NCI-H460 (cell line): ENCODE data around the gene SCD5. TPM values are rescaled to one million over a fixed set of nuclear protein-coding genes. Genes with fewer than 3 reads are reported as not detected.
"Not testable (repeated sequence)": the region's sequence is repeated elsewhere in the genome, so short reads cannot be mapped to it uniquely, and the experiment has no call there.

ENCODE experiments used
- DNase-seq: peaks from one replicate; pipeline ENCODE4 v3.0.0-alpha.2; 2016; ENCODE audit warnings: low read depth; ENCODE audit errors: extremely low read depth
- polyA plus RNA-seq: library from polyadenylated mRNA; depleted of rRNA; stranded (reverse); fragments of >200 nt; gene quantifications from 2 replicates; pipeline ENCODE4 v1.2.3, GENCODE V29; 2014; cell fraction: nucleus; rRNA removed
- total RNA-seq: library from RNA; depleted of rRNA; stranded (reverse); fragments of >200 nt; shearing (Covaris generic); gene quantifications from 2 replicates; pipeline ENCODE4 v1.2.3, GENCODE V29; 2014; rRNA removed

Gene SCD5
- total RNA-seq = 5.6 and 6.4 TPM in 2 replicates
- polyA plus RNA-seq = 4.2 and 5.7 TPM in 2 replicates

- peak; percentile 33 for DNase-seq
Observed at GRCh38 chr4:82798168-82799005, at the start of gene SCD5. Gene SCD5 (minus strand): TSS chr4:82798796. CDS start chr4:82798537, 259 bp downstream.

DNA sequence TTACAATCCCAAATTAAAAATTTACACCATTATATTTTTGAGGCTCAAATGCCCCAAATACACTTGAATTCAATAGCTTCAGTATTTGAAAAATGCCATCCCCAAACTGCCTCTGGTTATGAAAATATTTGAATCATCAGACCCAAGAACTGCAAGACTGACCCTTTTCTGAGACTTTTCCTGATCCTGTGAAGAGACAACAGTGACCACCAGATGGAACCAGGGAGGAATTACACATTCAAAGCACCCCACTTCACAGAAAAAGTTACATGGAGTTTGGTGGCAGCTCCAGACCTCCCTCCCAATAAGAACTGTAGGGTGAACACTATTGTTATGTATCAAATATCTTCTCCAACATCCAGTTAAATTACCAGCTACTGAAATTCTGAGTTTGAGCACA lies 44.0 kb upstream of the SCD5 start:
- DNase-seq = no peak

DNA sequence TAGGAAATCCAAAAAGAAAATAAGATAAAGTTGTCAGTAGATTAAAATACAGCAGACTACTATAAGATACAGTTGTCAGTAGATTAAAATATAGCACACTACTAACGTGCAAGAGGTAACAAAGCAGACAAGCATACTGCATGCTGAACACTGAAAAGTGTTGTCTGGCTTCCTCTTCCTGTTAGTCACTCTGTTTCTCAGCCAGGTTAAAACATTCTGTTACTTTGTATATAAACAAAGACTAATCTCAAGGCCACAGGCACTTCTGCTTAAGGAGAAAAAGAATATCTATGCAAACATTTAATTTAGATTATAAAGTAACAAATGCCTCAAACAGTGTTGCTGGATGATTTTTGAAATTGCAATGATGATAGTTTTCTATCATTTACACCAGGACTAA lies 41.0 kb upstream of the SCD5 start:
- DNase-seq = no peak

- no peak for DNase-seq
Observed at GRCh38 chr4:82833696-82834313, 35.2 kb upstream of the SCD5 start.

DNA sequence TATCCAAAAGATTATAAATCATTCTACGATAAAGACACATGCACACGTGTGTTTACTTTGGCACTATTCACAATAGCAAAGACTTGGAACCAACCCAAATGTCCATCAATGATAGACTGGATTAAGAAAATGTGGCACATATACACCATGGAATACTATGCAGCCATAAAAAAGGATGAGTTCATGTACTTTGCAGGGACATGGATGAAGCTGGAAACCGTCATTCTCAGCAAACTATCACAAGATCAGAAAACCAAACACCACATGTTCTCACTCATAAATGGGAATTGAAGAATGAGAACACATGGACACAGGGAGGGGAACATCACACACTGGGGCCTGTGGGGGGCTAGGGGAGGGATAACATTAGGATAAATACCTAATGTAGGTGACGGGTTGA lies 34.5 kb upstream of the SCD5 start:
- DNase-seq = not testable (repeated sequence)

DNA sequence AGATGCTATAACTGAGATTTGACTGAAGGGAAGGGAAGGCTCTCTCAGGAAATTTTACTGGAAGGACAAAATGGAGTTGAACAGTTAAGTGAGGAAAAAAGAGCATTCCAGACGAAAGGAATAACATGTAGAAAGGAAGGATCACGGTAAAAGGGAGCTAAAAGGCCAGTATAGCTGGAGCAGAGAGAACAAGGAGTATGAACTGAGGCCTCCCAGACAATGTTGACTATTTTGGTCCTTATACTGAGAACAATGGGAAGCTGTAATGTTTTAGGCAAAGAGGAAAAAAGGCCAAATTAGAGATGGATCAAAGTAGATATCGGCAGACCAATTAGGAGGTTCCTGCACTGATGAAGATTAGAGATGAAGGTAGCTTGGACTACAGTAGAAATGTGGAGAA lies 26.8 kb upstream of the SCD5 start:
- DNase-seq = no peak

GRCh38 chr4:82823062-82823461 lies 24.5 kb upstream of the SCD5 start:
- no peak for DNase-seq

DNA sequence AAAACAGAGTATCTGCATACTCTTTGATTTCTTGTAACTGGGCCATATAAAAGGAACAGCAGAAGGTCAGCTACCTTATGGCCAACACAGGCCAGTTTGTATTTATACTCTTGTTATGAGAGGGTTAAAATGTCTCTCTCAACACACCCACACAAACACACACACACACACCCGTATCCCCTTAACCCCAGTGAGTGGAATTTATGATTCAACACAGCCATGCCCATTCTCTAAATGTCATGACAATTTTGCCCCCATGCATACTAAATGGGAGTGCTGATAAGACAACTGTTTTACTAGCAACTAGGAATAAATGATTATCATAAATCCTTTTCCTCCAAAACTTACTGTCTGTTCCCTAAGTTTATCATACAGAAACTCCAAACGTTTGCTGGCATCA lies 22.1 kb upstream of the SCD5 start:
- no peak for DNase-seq

DNA sequence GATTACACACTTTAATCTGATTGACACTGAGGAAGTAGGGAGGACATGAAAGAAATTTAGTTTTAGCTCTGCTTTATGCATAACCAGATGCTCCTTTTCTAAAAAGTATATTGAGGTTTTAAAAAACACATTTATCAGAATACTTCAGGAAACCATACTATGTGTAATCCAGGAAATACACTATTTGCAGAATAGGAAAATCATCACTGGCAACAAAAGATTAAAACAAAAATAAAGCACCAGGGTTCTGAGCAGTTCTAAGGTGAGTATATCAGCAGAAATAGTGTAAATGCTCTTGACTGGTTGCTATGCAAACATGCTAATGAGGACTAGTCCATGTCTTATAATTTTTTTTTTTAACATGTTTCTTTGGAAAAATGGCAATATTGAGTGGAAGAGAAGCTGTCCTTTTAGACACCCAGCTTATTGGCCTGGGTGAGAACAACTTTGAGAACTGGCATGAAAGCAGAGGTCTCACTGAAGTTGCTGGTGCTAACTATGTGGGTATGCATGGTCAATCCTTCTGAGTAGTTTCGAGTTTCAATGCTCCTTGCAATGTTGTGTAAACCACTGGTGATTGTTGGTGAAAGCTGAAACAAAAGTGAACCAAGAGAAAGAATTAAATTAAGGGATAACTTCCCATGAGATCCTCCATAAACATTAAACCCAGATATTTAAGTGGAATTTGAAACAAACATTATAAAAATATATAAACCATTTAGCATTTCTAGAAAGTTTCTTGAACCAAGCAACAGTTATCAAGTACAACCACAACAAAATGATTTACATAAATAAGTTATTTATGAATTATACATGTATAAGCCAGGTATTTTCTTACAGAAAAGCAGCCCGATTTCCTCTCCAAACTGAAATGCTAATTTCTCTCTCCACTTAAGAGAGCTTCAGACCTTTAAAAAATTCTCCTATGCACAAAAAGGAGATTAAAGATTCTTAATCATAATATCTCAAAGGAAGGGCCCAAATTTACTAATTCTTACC lies 20.4 kb upstream of the SCD5 start:
- DNase-seq = no peak

GRCh38 chr4:82816874-82817273 lies 18.3 kb upstream of the SCD5 start:
- not testable (repeated sequence) for DNase-seq

DNA sequence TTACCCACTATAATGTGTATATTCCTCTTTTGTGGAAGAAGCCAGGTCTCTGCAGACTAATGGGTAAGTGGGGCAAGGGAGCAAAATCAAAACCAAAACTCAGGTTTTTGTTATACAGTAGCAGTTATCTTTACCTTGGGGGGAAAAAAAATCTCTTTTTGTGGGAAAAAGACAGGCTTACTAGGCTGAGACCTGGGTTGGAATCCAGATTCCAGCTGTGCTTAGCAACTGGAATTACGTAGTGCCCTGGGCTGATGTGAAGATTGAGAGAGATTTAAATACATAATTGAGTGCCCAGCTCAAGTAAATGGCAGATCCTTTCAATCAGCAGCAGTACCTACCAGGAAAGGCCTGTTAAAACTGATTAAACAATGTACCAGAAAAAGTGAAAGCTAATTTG lies 15.4 kb upstream of the SCD5 start:
- DNase-seq = no peak

GRCh38 chr4:82811838-82812341 lies 13.3 kb upstream of the SCD5 start:
- DNase-seq = no peak

DNA sequence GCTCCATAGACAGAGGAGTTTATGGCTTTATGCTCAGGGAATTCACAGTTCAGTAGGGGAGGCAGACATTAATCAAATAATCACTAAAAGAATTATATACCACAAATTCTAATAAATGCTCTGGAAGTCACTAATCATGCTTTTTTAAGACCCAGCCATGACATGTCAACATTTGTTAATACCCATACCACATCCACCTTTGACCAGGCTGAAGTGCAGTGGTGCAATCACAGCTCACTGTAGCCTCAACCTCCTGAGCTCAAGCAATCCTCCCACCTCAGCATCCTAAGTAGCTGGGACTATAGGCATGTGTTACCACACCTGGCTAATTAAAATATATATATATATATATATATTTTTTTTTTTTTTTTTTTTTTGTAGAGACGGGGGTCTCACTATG lies 12.8 kb upstream of the SCD5 start:
- no peak for DNase-seq

DNA sequence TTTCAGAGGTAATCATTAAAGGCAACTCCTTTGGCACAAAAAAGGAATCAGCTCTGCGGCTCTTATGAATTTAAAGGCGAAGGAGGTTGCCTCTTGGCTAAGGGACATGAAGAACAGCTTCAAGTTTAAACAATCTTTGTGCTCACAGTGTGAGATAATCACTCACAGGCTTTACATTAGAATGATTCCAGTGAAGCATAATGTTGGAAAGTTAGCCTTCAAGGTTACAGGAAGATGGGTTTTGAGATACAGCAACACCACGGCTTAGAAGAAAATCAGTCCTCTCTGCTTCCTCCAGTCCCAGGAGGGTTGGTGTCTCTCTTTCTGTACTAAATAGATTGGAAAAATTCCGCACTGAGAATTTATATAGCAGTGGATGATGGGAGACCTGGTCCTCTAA lies 11.6 kb upstream of the SCD5 start:
- DNase-seq = no peak

DNA sequence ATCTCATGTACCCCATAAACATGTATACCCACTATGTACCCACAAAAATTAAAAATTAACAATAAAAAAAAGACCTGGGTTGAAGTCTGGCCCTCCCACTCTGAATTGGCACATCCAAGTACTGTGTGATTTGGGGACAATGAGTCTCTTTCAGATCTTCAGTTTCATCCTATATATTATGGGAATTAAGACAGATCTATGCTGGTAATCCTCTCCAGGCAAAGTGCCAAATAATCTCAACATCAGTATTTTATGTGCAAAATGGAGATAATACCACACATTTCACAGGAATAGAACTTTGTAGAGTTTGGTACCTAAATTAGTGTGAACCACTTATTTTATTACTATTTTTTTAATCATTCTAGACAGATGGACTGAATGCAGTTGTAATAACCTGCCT lies 11.0 kb upstream of the SCD5 start:
- no peak for DNase-seq

DNA sequence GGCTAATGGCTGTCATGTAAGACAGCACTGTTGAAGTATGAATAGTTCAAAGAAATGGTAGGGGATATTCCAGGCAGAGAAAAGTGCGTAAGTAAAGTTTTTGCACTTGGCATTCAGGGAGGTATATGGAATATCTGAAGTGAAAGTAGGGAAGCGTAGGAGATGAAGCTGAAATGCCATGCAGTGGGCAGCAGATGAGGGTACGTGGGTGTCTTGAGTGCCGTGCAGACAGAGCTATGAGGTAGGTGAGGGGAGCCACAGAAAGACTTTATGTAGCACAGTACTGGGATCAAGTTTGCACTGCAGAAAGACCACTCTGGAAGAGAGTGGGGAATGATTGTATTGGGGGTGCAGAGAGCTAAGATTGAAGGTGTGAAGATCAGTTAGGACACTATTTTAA lies 5.2 kb upstream of the SCD5 start:
- DNase-seq = no peak

- DNase-seq = no peak
Observed at GRCh38 chr4:82802911-82803310, 4.3 kb upstream of the SCD5 start.

DNA sequence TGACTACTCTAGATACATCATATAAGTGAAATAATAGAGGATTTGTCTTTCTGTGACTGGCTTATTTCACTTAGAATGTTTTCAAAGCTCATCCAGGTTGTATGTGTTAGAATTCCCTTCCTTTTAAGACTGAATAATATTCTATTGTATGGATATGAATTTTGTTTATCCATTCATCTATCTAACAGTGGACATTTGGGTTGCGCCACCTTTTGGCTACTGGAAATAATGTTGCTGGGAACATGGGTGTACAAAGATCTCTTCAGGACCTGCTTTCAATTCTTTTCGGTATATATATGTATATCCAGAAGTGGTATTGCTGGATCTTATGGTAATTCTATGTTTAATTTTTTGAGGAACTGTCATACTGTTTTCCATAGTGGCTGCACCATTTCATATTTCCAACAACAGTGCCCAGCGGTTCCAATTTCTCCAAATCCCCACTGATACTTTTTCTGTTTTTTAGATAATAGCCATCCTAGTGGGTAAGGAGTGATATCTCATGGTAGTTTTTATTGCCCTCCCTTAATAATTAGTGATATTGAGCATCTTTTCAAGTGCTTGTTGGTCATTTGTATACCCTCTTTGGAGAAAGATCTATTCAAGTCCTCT lies 3.4 kb upstream of the SCD5 start:
- peak; percentile 17 for DNase-seq

GRCh38 chr4:82799006-82799881 lies 648 bp upstream of the SCD5 start:
- no peak for DNase-seq
